ENCODE results near the gene HSPA4L.
A peak's percentile ranks its signal among the peaks of the same experiment; 100 is the strongest.

Gene HSPA4L

GRCh38 chr4:127782275-127783025, at the start of gene HSPA4L:
Gene HSPA4L, plus strand, starts transcription at chr4:127782322. Its CDS starts 229 bp downstream, at chr4:127782551.
- peak; percentile 35 to 92 (median 76) for DNase-seq

GRCh38 chr4:127732623-127733328, 49.3 kb upstream of the HSPA4L start:
- no peak for DNase-seq

DNA sequence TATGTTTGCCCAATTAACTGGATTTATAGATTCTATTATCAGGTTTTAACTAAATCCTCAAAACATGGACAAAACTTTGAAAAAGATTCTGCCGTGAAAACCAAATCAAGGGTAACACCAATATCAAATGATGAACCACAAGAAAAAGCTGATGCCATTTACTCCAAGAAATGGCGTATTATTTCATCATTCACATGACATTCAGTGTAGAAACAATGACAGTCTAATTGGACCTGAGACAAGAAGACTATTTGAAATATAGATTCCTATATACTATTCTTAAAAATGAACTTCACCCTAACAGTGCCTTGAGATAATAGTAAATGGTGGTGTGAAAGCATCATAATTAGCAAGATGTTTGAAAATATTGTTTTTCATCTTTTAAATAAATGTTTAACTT, 47.1 kb upstream of the HSPA4L start:
- DNase-seq: no peak

- no peak for DNase-seq
Observed at GRCh38 chr4:127737295-127737694, 44.8 kb upstream of the HSPA4L start.

GRCh38 chr4:127741247-127741646, 40.9 kb upstream of the HSPA4L start:
- no peak for DNase-seq

DNA sequence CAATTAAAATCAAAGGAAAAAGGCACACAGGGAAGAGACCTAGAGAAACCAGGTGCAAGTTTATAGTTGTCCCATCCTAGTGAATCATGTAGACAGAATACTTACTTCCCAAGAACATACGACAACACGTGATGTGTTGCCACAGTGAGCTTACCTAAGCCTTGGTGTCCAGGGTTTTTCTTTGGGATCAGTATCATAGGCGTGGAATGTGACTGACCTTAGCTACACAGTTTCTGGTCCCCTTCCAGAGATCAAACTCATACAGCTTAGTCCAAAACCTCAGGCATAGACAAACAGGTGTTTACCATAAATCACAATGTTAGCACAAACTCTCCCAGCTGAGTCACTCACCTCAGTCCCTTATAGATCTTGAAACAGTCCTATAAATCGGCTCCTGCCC, 34.2 kb upstream of the HSPA4L start:
- no peak for DNase-seq

- no peak for DNase-seq
Observed at GRCh38 chr4:127748957-127749356, 33.2 kb upstream of the HSPA4L start.

GRCh38 chr4:127756906-127757305, 25.2 kb upstream of the HSPA4L start:
- no peak for DNase-seq

DNA sequence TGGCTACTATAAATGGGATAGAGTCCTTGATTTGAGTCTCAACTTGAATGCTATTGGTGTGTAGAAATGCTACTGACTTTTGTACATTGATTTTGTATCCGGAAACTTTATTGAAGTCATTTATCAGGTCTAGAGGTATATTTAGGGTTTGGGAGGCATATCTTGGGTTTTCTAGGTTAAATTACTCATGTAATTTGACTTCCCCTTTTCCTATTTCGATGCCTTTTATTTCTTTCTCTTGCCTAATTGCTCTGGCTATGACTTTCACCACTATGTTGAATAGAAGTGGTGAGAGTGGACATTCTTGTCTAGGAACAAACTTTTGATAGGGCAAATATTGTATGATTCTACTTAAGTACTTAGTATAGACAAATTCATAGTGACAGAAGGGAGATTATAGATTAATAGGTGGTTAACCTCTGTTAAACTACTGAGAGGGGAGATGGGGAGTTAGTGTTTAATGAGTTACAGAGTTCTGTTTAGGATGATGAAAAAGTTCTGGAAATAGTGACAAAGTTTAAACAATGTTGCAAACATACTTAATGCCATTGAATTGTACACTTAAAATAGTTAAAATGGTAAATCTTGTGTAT, 22.8 kb upstream of the HSPA4L start:
- DNase-seq: no peak

GRCh38 chr4:127759893-127760292, 22.2 kb upstream of the HSPA4L start:
- DNase-seq: no peak

DNA sequence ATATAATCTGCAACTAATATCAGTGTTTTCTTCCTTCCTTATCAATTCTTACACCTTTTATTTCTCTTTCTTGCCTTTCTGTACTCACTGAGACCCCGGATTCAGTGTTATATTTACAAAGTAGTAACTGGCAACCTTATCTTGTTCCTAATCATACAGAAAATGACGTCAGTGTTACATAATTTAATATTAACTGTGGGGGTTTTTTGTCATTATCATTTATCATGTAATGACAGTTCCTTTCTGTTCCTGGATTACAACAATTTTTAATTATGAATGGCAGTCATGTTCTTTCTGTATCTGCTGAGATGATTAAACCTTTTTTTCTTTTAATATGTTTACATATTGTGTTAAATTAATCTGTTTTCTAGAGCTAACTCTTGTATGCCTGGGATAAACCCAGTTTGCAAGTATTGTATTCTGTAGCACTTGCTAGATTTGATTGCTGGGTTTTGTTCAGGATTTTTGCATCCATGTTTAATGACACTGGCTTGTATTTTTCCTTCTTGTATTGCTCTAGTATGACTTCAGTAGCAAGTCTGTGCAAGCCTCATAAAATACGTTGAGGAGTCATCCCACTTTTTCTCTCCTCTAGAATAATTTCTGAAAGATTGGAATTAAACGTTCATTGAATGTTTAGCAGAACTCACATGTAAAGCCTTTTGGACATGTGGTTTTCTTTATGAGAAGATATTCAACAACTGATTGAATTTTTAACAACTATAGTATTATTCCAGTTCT, 10.4 kb upstream of the HSPA4L start:
- DNase-seq: no peak

DNA sequence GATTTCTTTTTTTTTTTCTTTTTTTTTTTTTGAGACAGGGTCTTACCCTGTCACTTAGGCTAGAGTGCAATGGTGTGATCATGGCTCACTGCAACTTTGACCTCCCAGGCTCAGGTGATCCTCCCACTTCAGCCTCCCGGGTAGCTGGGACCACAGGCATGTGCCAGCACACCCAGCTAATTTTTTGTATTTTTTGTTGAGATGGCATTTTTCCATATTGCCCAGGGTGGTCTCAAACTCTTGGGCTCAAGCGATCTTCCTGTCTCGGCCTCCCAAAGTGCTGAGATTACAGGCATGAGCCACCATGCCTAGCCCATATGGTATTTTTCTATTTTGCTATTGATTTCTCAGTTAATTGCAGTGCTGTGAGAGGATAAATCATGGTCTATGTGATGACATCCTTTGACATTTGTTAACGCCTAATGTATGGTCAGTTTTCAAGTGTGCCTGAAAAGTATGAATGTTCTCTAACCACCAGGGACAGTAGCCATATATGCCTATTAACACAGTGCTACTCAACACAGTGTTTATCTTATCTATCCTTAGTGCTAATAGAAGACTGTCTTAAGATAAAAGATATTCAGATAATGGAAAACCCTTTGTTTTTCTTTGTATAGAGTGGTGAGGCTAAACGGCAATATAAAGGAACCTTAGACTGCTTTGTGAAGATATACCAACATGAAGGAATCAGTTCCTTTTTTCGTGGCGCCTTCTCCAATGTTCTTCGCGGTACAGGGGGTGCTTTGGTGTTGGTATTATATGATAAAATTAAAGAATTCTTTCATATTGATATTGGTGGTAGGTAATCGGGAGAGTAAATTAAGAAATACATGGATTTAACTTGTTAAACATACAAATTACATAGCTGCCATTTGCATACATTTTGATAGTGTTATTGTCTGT, 9.1 kb upstream of the HSPA4L start:
- DNase-seq: no peak

DNA sequence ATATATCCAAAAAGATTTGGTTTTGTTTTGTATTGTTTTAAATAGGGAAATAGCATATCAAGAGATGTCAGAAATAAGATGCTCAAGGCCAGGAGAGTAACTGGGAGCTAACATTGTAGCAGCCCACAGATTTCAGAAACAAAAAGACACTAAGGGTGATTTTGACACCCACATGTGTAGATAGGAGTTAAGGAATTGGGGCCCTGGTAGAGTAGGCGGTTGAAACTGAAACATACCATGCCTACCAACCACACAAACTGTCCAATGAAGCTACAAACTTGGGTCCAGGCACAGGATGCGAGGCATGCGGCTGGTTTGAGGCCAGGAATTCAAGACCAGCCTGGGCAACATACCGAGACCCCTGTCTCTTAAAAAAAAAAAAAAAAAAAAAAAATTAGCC, 6.3 kb upstream of the HSPA4L start:
- DNase-seq: no peak

DNA sequence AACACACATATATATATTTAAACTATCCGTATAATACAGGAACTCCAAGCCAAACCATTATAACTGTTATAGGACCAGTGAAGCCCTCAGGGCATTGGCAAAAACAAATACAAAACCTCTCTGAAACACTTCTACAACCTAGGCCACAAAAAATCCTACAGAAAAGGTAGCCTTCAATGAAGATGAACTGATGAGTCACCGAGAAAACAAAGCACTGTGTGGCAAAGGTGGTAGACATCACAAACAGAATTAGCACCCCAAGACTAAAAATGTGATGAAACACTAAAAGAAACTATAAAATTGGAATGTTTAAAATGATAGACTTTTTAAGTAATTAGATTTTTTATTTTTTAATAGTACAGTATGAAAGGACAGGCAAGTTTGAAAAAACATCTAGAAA, 5.5 kb upstream of the HSPA4L start:
- no peak for DNase-seq

GRCh38 chr4:127777487-127777886, 4.6 kb upstream of the HSPA4L start:
- DNase-seq: no peak

- no peak for DNase-seq
Observed at GRCh38 chr4:127778102-127778501, 4.0 kb upstream of the HSPA4L start.

DNA sequence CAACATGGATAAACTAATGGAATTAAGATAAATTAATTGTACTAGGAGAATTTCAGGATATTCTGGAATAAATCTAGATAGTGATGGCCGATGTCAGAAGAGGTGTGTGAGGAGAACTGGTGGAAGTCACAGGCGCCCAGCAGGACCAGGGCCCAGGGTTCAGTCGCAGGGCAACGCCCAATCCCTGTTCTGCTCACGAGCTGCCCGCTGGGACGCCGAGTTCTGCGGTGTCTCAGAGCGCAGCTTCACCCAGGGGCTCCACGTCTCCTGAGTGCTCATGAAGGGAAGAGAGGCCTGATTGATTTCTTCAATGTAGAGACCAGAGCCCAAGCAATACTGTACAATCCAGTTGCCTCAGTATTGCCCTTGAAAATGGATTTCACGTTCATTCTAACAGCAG, 1.5 kb upstream of the HSPA4L start:
- DNase-seq: no peak

GRCh38 chr4:127781300-127782024, 660 bp upstream of the HSPA4L start:
- DNase-seq: peak in 4 of 14 donors; percentile 2 to 76 (median 34)

GRCh38 chr4:127782025-127782274, 172 bp upstream of the HSPA4L start:
- peak in 5 of 14 donors; percentile 75 to 86 (median 82) for DNase-seq

DNA sequence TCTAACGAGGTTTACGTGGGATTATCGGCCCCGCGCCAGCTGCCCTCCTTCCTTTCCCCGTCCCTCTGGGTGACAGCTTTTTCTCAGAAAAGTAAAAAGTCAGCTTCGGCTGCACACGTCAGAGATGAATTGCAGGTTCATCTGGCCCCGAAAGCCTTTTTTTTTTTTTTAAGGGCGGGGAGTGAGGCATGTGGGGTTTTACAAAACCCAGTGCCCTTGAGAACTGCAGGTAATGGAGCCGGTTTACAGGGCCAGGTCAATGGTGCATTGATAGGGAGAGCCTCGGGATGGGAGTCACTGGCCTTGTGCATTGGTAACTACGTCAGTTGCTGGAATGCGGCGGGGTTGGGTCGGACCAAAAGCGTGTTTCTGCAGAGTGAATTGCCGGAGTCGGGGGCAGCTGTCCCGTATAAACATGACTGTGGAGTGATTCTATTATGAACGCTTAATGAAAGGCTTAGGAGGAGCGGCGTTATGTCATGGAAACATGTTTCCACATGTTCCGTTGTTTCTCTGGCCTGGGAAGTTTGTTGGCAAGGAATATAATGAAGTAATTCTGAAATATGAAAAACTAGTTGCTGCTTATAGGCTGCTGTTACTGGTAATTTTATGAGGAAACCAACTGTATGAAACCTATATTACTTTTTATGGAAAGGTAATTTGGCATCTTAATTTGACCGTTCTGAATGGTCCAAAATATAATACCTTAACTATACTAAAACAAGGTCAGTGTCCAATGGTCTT, 1.1 kb downstream of the HSPA4L start:
- peak in 13 of 14 donors; percentile 13 to 69 (median 57) for DNase-seq

Measured in C1 segment of cervical spinal cord (tissue), 14 donors.